NCI-H2107 treated with DMSO at 0.1 percent for 48 hours (cell line): ENCODE data around the gene RASGRF2.
A peak's percentile ranks its signal among the peaks of the same experiment; 100 is the strongest.
"Not testable (repeated sequence)": the region's sequence is repeated elsewhere in the genome, so short reads cannot be mapped to it uniquely, and the experiment has no call there.

Source experiments
- DNase-seq: peaks from one replicate; lab custom pipeline; 2025; ENCODE audit not compliant: unreplicated experiment; lab: John Stamatoyannopoulos, UW

Gene RASGRF2

DNA sequence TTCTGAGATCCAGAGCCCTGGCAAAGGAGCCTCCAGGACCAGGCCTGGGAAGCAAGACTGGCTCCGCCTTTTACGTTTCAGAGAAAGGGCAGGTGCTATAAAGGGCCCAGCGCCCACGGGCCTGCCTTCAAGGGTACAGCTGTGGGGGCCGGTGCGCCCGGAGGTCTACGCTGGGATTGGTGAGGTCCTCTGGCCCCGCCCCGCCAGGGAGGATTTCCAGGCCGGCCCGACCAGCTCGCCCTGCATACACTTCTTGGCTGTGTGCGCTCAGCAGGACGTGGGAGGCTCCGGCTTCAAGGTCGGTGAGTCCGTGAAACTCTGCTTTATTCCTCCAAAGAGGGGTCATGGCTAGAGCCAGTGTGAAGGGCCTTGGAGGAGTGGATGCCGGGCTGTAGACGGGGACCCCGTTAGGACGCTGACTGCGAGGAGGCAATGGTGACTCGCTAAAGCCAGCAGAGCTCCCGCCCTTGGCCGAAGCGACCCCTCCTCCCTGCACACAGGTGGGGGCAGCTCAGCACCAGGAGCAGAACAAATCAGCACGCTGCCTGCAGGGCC is 273.0 kb downstream of the RASGRF2 start, which contains the start of gene CKMT2:
Gene CKMT2, plus strand, starts transcription at position 243 of the 555 bp plus-strand sequence. CDS start 17,811 bp downstream, outside the sequence.
- DNase-seq = no peak

- DNase-seq = no peak
Measured at GRCh38 chr5:81234299-81234698, 274.1 kb downstream of the RASGRF2 start.

DNA sequence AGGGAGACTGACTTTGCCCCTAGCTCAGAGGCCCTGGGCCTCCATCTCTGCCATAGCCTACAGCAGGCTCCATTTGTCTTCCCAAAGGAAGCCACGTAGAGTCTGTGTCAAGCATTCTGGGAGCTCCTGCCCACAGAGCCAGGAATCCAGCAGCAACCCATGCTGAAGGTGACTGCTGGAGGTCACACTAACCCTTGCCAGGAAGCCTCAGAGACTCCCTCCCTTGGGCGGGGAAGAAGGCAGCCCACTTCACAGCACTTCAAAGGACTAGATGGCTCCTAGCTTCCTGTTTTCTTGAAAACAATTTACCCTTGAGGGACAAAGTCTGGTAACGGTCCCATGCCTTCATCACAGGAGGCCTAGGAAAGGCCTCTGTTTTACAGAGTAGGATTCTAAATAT is 274.6 kb downstream of the RASGRF2 start:
- DNase-seq = no peak

GRCh38 chr5:81235287-81236072 is 275.3 kb downstream of the RASGRF2 start:
- no peak for DNase-seq

DNA sequence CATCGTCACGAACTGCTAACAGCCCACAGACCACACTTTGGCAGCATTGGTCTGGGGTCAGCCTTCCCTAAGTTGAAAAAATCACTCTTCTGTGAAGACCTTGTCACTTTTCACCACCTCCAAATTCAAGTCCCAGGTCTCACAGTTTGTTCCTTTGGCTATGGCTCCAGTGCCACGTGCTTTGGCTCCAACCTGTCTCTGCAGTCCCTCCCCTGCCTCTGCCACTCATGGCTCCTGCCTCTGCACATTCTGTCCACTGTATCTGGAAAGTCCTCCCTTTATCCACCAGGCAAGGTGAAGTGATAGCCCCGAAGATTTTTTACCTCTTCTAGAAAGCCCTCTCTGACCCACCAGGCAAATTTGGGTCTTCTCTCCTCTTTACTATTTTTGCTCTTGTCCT is 278.3 kb downstream of the RASGRF2 start:
- no peak for DNase-seq

- no peak for DNase-seq
Measured at GRCh38 chr5:81239613-81240012, 279.4 kb downstream of the RASGRF2 start.

GRCh38 chr5:81241001-81241400 is 280.8 kb downstream of the RASGRF2 start:
- no peak for DNase-seq

GRCh38 chr5:81241961-81242648 is 281.9 kb downstream of the RASGRF2 start:
- DNase-seq = no peak

- peak; percentile 84 for DNase-seq
Measured at GRCh38 chr5:81242906-81243436, 282.8 kb downstream of the RASGRF2 start.

DNA sequence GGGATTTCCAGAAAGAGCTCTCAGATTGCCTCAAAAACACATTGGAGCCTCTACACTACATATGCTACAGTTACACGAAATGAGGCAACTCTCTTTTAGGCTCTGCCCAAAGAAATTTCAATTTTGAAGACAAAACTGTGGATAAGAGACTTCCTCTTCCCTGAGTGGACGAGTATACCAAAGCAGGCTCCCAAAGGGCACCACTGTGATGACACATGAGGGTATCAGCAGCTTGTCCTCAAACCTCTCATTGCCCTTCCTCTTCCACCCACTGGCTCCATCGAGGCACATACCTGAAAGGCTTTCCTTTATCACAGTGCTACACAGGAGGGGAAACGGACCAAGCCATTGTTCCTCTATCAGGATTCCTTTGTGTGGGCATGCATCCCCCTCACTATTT is 284.3 kb downstream of the RASGRF2 start:
- no peak for DNase-seq

- DNase-seq = no peak
Measured at GRCh38 chr5:81245871-81246235, 285.7 kb downstream of the RASGRF2 start.

GRCh38 chr5:81246697-81247096 is 286.5 kb downstream of the RASGRF2 start:
- no peak for DNase-seq

- DNase-seq = no peak
Measured at GRCh38 chr5:81247441-81247972, 287.3 kb downstream of the RASGRF2 start.

- no peak for DNase-seq
Measured at GRCh38 chr5:81249240-81249639, 289.1 kb downstream of the RASGRF2 start.

DNA sequence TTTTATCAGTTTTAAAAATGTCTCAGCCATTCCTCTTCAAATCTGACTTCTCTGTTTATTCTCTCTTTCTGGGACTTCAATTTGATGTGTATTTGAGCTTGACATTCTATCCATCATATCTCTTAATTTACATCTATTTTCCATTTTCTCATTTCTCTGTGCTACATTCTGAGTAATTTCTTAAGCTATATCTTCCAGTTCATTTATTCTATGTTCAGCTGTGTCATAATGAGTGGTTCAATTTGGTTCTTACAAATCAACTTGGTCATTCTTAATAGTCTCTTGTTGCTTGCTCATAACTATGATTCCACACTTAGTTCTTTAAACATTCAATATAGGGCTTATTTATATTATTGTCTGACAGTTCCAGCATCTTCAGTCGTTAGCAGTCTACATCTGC is 289.8 kb downstream of the RASGRF2 start:
- DNase-seq = no peak

- no peak for DNase-seq
Measured at GRCh38 chr5:81251922-81252321, 291.8 kb downstream of the RASGRF2 start.

DNA sequence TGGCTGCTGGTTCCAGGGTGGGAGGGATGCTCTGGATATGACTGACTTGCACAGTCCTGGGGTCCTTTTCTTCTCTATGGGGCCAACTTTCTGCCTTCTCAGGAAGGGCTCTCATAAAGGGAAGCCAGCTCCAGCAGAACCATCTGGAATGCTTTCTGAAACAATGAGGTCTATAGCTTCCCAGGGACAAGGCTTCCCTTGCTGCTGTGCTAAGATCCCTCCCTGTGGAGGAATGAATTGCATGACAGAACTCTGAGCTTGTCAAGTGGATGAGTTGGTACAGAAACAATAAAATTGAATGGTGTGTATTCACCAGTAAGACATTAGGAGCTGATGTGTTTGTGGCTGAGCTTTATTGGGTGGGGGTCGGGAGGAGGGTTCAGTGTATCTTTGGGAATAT is 292.7 kb downstream of the RASGRF2 start:
- DNase-seq = no peak

DNA sequence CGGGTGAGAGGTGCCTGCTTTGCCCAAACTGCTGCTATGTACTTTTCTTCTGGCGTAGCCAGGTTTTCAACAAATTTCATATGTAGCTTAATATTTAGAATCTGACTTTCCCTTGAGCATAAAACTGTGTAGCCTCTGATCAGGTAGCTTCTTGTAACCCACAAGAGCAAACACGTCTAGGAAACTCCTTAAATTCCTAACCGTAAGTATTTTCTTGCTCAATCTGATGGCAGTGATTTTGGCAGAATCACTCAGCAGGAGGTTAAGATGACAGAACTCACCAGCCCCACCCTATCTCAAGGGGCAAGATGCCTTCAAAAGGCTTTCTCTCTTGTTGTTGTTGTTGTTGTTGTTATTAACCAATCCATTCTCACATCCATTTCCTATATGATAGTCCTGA is 293.7 kb downstream of the RASGRF2 start:
- no peak for DNase-seq

- DNase-seq = no peak
Measured at GRCh38 chr5:81254886-81255559, 294.9 kb downstream of the RASGRF2 start.

GRCh38 chr5:81256766-81257165 is 296.6 kb downstream of the RASGRF2 start:
- no peak for DNase-seq

DNA sequence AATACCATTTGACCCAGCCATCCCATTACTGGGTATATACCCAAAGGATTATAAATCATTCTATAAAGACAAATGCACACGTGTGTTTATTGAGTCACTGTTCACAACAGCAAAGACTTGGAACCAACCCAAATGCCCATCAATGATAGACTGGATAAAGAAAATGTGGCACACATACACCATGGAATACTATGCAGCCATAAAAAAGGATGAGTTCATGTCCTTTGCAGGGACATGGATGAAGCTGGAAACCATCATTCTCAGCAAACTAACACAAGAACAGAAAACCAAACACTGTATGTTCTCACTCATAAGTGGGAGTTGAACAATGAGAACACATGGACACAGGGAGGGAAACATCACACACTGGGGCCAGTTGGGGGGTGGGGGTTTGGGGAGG is 302.6 kb downstream of the RASGRF2 start:
- DNase-seq = not testable (repeated sequence)
